ENCODE measurements around the gene ABCC9. TPM values are rescaled to one million over a fixed set of nuclear protein-coding genes. Genes with fewer than 3 reads are reported as not detected.
A peak's percentile ranks its signal among the peaks of the same experiment; 100 is the strongest.
"Not testable (repeated sequence)": the region's sequence is repeated elsewhere in the genome, so short reads cannot be mapped to it uniquely, and the experiment has no call there.

Gene ABCC9
- total RNA-seq, 1 experiment from 2014 or later, result not detected

DNA sequence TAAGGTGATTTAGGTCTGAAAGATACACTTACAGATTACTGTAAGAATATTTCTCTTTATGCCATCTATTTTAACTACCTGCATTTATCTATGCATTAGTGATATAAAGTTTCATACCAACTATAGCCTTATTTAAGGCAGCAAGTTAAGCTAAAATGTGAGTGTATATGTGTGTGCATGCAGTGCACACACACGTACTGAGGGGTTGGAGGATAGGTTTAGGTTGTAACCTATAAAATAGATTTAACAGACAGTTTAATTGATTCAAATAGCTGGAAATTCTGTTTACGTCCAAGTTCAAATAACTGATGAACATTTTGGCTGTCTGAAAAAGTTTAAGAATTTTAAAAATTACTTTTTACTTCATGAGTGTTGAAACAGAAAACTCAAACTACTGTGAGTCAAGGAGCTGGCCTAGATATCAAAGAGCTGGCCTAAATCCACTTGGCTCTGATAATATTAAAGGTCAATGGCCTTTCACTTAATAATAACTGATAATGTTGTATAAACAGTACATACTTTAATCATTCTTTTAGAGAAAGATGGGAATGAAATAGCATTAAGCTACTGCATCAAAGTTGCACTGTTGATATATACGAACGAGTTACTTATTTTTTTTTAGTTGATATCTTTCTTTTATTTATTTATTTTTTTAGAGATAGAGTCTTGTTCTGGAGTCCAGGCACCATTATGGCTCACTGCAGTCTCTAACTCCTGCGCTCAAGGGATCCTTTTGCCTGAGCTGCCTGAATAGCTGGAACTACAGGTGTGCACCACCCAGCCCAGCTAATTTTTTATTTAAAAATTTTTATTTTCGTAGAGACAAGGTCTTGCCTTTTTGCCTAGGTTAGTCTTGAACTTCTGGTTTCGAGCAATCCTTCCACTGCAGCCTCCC, 152.9 kb downstream of the ABCC9 start:
- Histone ChIP-seq H4K20me1 (ENCODE audit: insufficient read depth, low read depth, low read length) (no peaks in the 10 kb centered on the region), H2AFZ (ENCODE audit: low read length) (no peak overlapping the region), H3K79me2 (ENCODE audit: low read length) (no peaks in the 10 kb centered on the region), H3K9me2 (replicated peaks; ENCODE audit: insufficient read depth, low read length) (no peaks in the 10 kb centered on the region), H3K4me3 (ENCODE audit: low read length) (no peak overlapping the region), H3K27me3 (ENCODE audit: low read length) (no peaks in the 10 kb centered on the region), H3K27ac (ENCODE audit: low read length) (no peak overlapping the region), H3K36me3 (ENCODE audit: insufficient read depth, low read length) (no peaks in the 10 kb centered on the region), H3K9ac (ENCODE audit: low read length) (no peak overlapping the region), H3K4me2 (ENCODE audit: low read depth, low read length, poor library complexity, severe bottlenecking) (no peak overlapping the region), H3K4me1 (ENCODE audit: low read length) (no peaks in the 10 kb centered on the region), H3K9me3 (ENCODE audit: low read length) (no peaks in the 10 kb centered on the region)
- DNase-seq, result no peak

- Histone ChIP-seq H3K36me3 (ENCODE audit: insufficient read depth, low read length) (no peaks in the 10 kb centered on the region), H3K27ac (ENCODE audit: low read length) (no peak overlapping the region), H3K9me2 (replicated peaks; ENCODE audit: insufficient read depth, low read length) (no peaks in the 10 kb centered on the region), H2AFZ (ENCODE audit: low read length) (no peak overlapping the region), H3K79me2 (ENCODE audit: low read length) (no peaks in the 10 kb centered on the region), H3K27me3 (ENCODE audit: low read length) (no peaks in the 10 kb centered on the region), H3K9me3 (ENCODE audit: low read length) (no peaks in the 10 kb centered on the region), H3K4me3 (ENCODE audit: low read length) (no peak overlapping the region), H4K20me1 (ENCODE audit: insufficient read depth, low read depth, low read length) (no peaks in the 10 kb centered on the region), H3K4me2 (ENCODE audit: low read depth, low read length, poor library complexity, severe bottlenecking) (no peak overlapping the region), H3K4me1 (ENCODE audit: low read length) (no peaks in the 10 kb centered on the region), H3K9ac (ENCODE audit: low read length) (no peak overlapping the region)
- no peak for DNase-seq
Measured at GRCh38 chr12:21786041-21786531, 155.1 kb downstream of the ABCC9 start.

- not testable (repeated sequence) for H2AFZ ChIP-seq (ENCODE audit: low read length); H3K4me3 ChIP-seq (ENCODE audit: low read length); H3K9me3 ChIP-seq (ENCODE audit: low read length); H3K27ac ChIP-seq (ENCODE audit: low read length); H3K79me2 ChIP-seq (ENCODE audit: low read length); H3K4me2 ChIP-seq (ENCODE audit: low read depth, low read length, poor library complexity, severe bottlenecking); H4K20me1 ChIP-seq (ENCODE audit: insufficient read depth, low read depth, low read length); H3K9me2 ChIP-seq (replicated peaks; ENCODE audit: insufficient read depth, low read length); H3K36me3 ChIP-seq (ENCODE audit: insufficient read depth, low read length); H3K4me1 ChIP-seq (ENCODE audit: low read length); H3K9ac ChIP-seq (ENCODE audit: low read length); H3K27me3 ChIP-seq (ENCODE audit: low read length); DNase-seq
Measured at GRCh38 chr12:21782723-21783122, 158.5 kb downstream of the ABCC9 start.

- DNase-seq, result no peak
- H3K27ac ChIP-seq (ENCODE audit: low read length), result no peak overlapping the region
- no peaks in the 10 kb centered on the region; the same call in 1 of the 2 replicates for H3K4me1 ChIP-seq (ENCODE audit: low read length)
- H3K9me2 ChIP-seq (replicated peaks; ENCODE audit: insufficient read depth, low read length), result no peaks in the 10 kb centered on the region
- H2AFZ ChIP-seq (ENCODE audit: low read length), result no peak overlapping the region
- H3K36me3 ChIP-seq (ENCODE audit: insufficient read depth, low read length), result no peaks in the 10 kb centered on the region
- no peak overlapping the region for H3K4me3 ChIP-seq (ENCODE audit: low read length)
- H3K9ac ChIP-seq (ENCODE audit: low read length), result no peak overlapping the region
- H3K9me3 ChIP-seq (ENCODE audit: low read length), result no peaks in the 10 kb centered on the region
- H3K27me3 ChIP-seq (ENCODE audit: low read length), result no peaks in the 10 kb centered on the region
- no peaks in the 10 kb centered on the region for H3K79me2 ChIP-seq (ENCODE audit: low read length)
- no peak overlapping the region for H3K4me2 ChIP-seq (ENCODE audit: low read depth, low read length, poor library complexity, severe bottlenecking)
- no peaks in the 10 kb centered on the region for H4K20me1 ChIP-seq (ENCODE audit: insufficient read depth, low read depth, low read length)
Measured at GRCh38 chr12:21780786-21781185, 160.4 kb downstream of the ABCC9 start.

- peaks cover 3% of the 10 kb centered on the region; the same call in 1 of the 2 replicates for H3K4me1 ChIP-seq (ENCODE audit: low read length)
- no peak overlapping the region for H3K27ac ChIP-seq (ENCODE audit: low read length)
- H3K9me2 ChIP-seq (replicated peaks; ENCODE audit: insufficient read depth, low read length), result no peaks in the 10 kb centered on the region
- H4K20me1 ChIP-seq (ENCODE audit: insufficient read depth, low read depth, low read length), result no peaks in the 10 kb centered on the region
- no peak overlapping the region for H3K4me2 ChIP-seq (ENCODE audit: low read depth, low read length, poor library complexity, severe bottlenecking)
- H3K9ac ChIP-seq (ENCODE audit: low read length), result no peak overlapping the region
- H3K79me2 ChIP-seq (ENCODE audit: low read length), result no peaks in the 10 kb centered on the region
- no peaks in the 10 kb centered on the region for H3K36me3 ChIP-seq (ENCODE audit: insufficient read depth, low read length)
- H3K9me3 ChIP-seq (ENCODE audit: low read length), result no peaks in the 10 kb centered on the region
- DNase-seq, result no peak
- H3K27me3 ChIP-seq (ENCODE audit: low read length), result no peaks in the 10 kb centered on the region
- H3K4me3 ChIP-seq (ENCODE audit: low read length), result no peak overlapping the region
- no peak overlapping the region for H2AFZ ChIP-seq (ENCODE audit: low read length)
Measured at GRCh38 chr12:21776175-21776574, 165.1 kb downstream of the ABCC9 start.

DNA sequence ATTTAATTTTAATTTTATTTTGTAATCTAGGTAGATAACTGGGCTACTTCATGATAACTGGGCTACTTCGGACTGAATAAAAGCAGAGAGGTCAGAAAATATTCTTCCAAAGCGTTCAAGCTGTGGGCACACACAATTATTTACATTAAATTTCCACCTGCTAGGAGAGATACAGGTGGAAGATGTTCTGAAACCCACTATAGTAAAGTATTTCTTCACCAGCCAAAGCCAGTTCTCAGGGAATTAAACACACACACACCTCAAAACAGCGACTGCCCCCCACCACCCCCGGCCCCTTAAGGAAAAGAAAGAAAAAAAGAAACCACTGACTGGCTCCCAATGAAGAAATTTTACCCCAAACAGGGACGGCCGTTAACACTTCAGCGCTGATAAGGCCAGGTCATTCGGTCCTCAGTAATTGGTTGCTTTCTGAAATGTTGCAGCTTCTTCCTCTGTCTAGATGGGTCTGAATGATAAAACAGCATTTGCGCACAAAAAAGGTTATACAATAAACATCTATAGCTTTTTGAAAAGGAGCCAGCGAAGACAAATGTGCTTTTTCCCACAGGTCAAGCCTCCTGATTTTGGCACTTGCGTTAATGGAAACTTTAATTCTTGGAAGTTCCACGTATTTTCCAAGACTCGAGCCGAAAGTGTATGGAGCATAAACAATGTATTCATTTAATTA, 165.9 kb downstream of the ABCC9 start:
- no peak overlapping the region for H3K4me3 ChIP-seq (ENCODE audit: low read length)
- H3K79me2 ChIP-seq (ENCODE audit: low read length), result no peaks in the 10 kb centered on the region
- H3K27me3 ChIP-seq (ENCODE audit: low read length), result no peaks in the 10 kb centered on the region
- no peak overlapping the region for H3K4me2 ChIP-seq (ENCODE audit: low read depth, low read length, poor library complexity, severe bottlenecking)
- H3K27ac ChIP-seq (ENCODE audit: low read length), result no peak overlapping the region
- H3K9me2 ChIP-seq (replicated peaks; ENCODE audit: insufficient read depth, low read length), result no peaks in the 10 kb centered on the region
- H4K20me1 ChIP-seq (ENCODE audit: insufficient read depth, low read depth, low read length), result no peaks in the 10 kb centered on the region
- no peak overlapping the region for H2AFZ ChIP-seq (ENCODE audit: low read length)
- H3K36me3 ChIP-seq (ENCODE audit: insufficient read depth, low read length), result no peaks in the 10 kb centered on the region
- peaks cover 3% of the 10 kb centered on the region; the same call in 1 of the 2 replicates for H3K4me1 ChIP-seq (ENCODE audit: low read length)
- no peak overlapping the region for H3K9ac ChIP-seq (ENCODE audit: low read length)
- no peaks in the 10 kb centered on the region for H3K9me3 ChIP-seq (ENCODE audit: low read length)
- DNase-seq, result no peak

DNA sequence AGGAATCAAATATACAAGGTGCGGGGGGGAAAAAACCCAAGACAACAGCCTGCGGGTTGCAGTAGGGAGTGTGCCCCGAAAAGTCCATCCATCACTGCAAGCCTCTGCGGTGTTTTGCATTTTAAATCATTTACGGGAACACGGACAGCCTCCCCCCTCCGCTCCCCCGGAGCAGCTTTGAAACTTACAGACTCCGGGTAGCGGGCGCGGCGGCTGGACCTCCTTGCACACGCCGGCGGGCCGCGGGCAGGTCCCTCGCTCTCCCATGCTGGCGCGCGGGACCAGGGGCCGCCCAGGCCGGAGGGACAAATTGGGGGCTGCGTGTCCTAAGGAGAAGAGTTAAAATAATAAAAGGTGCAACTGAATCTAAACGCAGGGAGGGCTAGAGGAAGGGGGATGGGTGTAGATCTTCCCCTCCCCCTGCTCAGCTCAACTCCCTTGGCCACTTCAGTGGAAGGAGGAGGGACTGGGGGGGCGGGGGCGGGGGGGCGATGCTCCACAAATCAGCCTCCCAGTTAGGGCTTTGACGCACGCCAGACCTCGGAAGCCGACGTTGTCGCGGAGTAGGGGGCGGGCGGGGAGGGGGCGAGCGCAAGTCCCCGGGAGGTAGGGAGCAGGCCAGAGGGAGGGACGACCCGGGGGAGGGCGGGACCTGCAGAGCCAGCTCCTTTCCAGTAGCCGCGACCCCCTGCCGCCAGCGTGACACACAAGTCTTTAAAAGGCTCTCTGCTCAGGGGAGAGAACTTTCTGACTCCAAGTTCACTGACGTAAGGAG, 166.7 kb downstream of the ABCC9 start, which contains the start of gene KCNJ8:
Gene KCNJ8 (minus strand): TSS at position 349 of the 775 bp plus-strand sequence. CDS start 1,090 bp downstream, outside the sequence.
- no peak within 1 kb of the TSS for H3K9ac ChIP-seq (ENCODE audit: low read length)
- peak within 1 kb of the TSS; percentile 40 for H3K4me2 ChIP-seq (ENCODE audit: low read depth, low read length, poor library complexity, severe bottlenecking)
- DNase-seq, result no peak
- no peaks in the 10 kb centered on the region for H4K20me1 ChIP-seq (ENCODE audit: insufficient read depth, low read depth, low read length)
- no peak within 1 kb of the TSS for H3K27ac ChIP-seq (ENCODE audit: low read length)
- no peaks in the 10 kb centered on the region for H3K79me2 ChIP-seq (ENCODE audit: low read length)
- no peaks in the 10 kb centered on the region for H3K27me3 ChIP-seq (ENCODE audit: low read length)
- no peaks in the 10 kb centered on the region for H3K9me2 ChIP-seq (replicated peaks; ENCODE audit: insufficient read depth, low read length)
- H3K36me3 ChIP-seq (ENCODE audit: insufficient read depth, low read length), result no peaks in the 10 kb centered on the region
- H3K4me1 ChIP-seq (ENCODE audit: low read length), result peaks cover 3% of the 10 kb centered on the region; the same call in 1 of the 2 replicates
- no peak within 1 kb of the TSS for H2AFZ ChIP-seq (ENCODE audit: low read length)
- peak within 1 kb of the TSS; percentile 47 for H3K4me3 ChIP-seq (ENCODE audit: low read length)
- H3K9me3 ChIP-seq (ENCODE audit: low read length), result no peaks in the 10 kb centered on the region

Data from Karpas-422 (cell line).